PC-3 (cell line): ENCODE data around the gene GPX4. TPM values are rescaled to one million over a fixed set of nuclear protein-coding genes. Genes with fewer than 3 reads are reported as not detected.

ENCODE experiments used
- ATAC-seq: fragments of 200-7000 bp; cut with Tn5 transposase; 2 replicates; pipeline ENCODE4 v1.9.1; 2020; ENCODE audit warnings: mild to moderate bottlenecking, moderate library complexity
- BruUV-seq: library from RNA; stranded (reverse); fragments of 400-500 nt; replicated peaks from 2 replicates; lab custom pipeline; 2021; lab: Mats Ljungman, UMichigan
- CTCF ChIA-PET: fragments of 300-600 bp; sonication (Branson Sonifier 250); formaldehyde crosslinking; loops from one replicate; lab custom pipeline; 2022; ENCODE audit warnings: antibody characterized with exemption; lab: Charles Lee
- POLR2A ChIA-PET: fragments of 300-600 bp; sonication (Branson Sonifier 250); formaldehyde crosslinking; loops from one replicate; lab custom pipeline; 2022; ENCODE audit warnings: antibody characterized with exemption; ENCODE audit not compliant: unreplicated experiment; lab: Charles Lee
- DNase-seq: peaks from one replicate; pipeline ENCODE4 v3.0.0-alpha.2; 2015
- H2AFZ ChIP-seq: fragments of 300-600 bp; sonication (generic); 2 replicates; pipeline ENCODE4 v1.6.0; 2016; ENCODE audit warnings: antibody characterized with exemption, low read length
- H3F3A ChIP-seq: fragments of 300-600 bp; sonication (generic); one replicate; pipeline ENCODE4 v1.6.0; 2017; ENCODE audit warnings: antibody characterized with exemption, low read length, control low read depth, mild to moderate bottlenecking; ENCODE audit not compliant: unreplicated experiment
- H3K27ac ChIP-seq: fragments of 300-600 bp; sonication (generic); 2 replicates; pipeline ENCODE4 v1.5.1; 2016; ENCODE audit warnings: mild to moderate bottlenecking, low read length
- H3K27me3 ChIP-seq: fragments of 300-600 bp; sonication (generic); 2 replicates; pipeline ENCODE4 v1.6.1; 2016; ENCODE audit warnings: low read length, mixed read lengths
- H3K36me3 ChIP-seq: fragments of 300-600 bp; sonication (generic); 2 replicates; pipeline ENCODE4 v1.6.1; 2016; ENCODE audit warnings: low read depth, mixed run types, low read length, mixed read lengths
- H3K4me1 ChIP-seq: fragments of 300-600 bp; sonication (generic); 2 replicates; pipeline ENCODE4 v1.5.1; 2016; ENCODE audit warnings: low read length; ENCODE audit not compliant: insufficient read depth
- H3K4me2 ChIP-seq: fragments of 300-600 bp; sonication (generic); 2 replicates; pipeline ENCODE4 v1.6.0; 2016; ENCODE audit warnings: low read length
- H3K4me3 ChIP-seq: fragments of 300-600 bp; sonication (generic); 2 replicates; pipeline ENCODE4 v1.5.1; 2016; ENCODE audit warnings: mild to moderate bottlenecking, low read length, mixed read lengths
- H3K79me2 ChIP-seq: fragments of 300-600 bp; sonication (generic); 2 replicates; pipeline ENCODE4 v1.6.1; 2017; ENCODE audit warnings: low read length, mixed read lengths
- H3K9ac ChIP-seq: fragments of 300-600 bp; sonication (generic); 2 replicates; pipeline ENCODE4 v1.6.0; 2016; ENCODE audit warnings: mild to moderate bottlenecking, low read length
- H3K9me2 ChIP-seq: fragments of 300-600 bp; sonication (generic); replicated peaks from 2 replicates; pipeline ENCODE4 v1.6.1; 2016; ENCODE audit warnings: mixed run types, low read length, mixed read lengths
- H3K9me3 ChIP-seq: fragments of 300-600 bp; sonication (generic); 2 replicates; pipeline ENCODE4 v1.6.1; 2016; ENCODE audit warnings: low read length, mixed read lengths
- H4K20me1 ChIP-seq: fragments of 300-600 bp; sonication (generic); 2 replicates; pipeline ENCODE4 v1.6.1; 2016; ENCODE audit warnings: low read length, mixed read lengths
- EZH2 ChIP-seq: fragments of 300-600 bp; sonication (generic); IDR thresholded peaks from one replicate; pipeline ENCODE4 v1.6.1; 2017; ENCODE audit warnings: antibody characterized with exemption, mild to moderate bottlenecking, low read length; ENCODE audit not compliant: unreplicated experiment
- EZH2phosphoT487 ChIP-seq: fragments of 300-600 bp; sonication (generic); IDR thresholded peaks from 2 replicates; pipeline ENCODE4 v1.6.1; 2018; ENCODE audit warnings: mild to moderate bottlenecking, antibody characterized with exemption, low read length, borderline replicate concordance
- intact Hi-C: fragments of 100-400 bp; cut with micrococcal nuclease; formaldehyde crosslinking; loops from 2 replicates; pipeline ENCODE4 v1.9.0; 2023
- total RNA-seq: library from RNA; depleted of rRNA; stranded (reverse); fragments of >200 nt; gene quantifications from 2 replicates; pipeline ENCODE4 v1.2.3, GENCODE V29; 2014
- TF ChIP-seq, protein P1 (sequence below): fragments of 300-600 bp; sonication (generic); conservative IDR thresholded peaks from 2 replicates; pipeline ENCODE4 v1.5.1; 2017; ENCODE audit warnings: antibody characterized with exemption, low read depth, mild to moderate bottlenecking, low read length

Gene GPX4
- total RNA-seq, 1 experiment from 2014 or later, result 644 TPM

GRCh38 chr19:1153891-1154730, 50.3 kb downstream of the GPX4 start:
- intact Hi-C loops, result no loop called here
- Histone ChIP-seq H3K4me1 (no peaks in the 10 kb centered on the region), H3K4me2 (no peak overlapping the region), H4K20me1 (peaks cover 18% of the 10 kb centered on the region; the same call in 1 of the 2 replicates), H3K4me3 (no peak overlapping the region), H2AFZ (no peak overlapping the region), H3K36me3 (peaks cover 16% of the 10 kb centered on the region), H3K27ac (no peak overlapping the region), H3K27me3 (no peaks in the 10 kb centered on the region), H3K9ac (no peak overlapping the region), H3K9me2 (no peaks in the 10 kb centered on the region), H3K9me3 (no peaks in the 10 kb centered on the region), H3K79me2 (peaks cover 53% of the 10 kb centered on the region), H3F3A (no peaks in the 10 kb centered on the region)
- DNase-seq (no peak), ATAC-seq (no peak)
- POLR2A ChIA-PET, result no interaction called here
- TF ChIP-seq EZH2 (no peak), EZH2phosphoT487 (no peak)
- TF ChIP-seq, protein P1, sequence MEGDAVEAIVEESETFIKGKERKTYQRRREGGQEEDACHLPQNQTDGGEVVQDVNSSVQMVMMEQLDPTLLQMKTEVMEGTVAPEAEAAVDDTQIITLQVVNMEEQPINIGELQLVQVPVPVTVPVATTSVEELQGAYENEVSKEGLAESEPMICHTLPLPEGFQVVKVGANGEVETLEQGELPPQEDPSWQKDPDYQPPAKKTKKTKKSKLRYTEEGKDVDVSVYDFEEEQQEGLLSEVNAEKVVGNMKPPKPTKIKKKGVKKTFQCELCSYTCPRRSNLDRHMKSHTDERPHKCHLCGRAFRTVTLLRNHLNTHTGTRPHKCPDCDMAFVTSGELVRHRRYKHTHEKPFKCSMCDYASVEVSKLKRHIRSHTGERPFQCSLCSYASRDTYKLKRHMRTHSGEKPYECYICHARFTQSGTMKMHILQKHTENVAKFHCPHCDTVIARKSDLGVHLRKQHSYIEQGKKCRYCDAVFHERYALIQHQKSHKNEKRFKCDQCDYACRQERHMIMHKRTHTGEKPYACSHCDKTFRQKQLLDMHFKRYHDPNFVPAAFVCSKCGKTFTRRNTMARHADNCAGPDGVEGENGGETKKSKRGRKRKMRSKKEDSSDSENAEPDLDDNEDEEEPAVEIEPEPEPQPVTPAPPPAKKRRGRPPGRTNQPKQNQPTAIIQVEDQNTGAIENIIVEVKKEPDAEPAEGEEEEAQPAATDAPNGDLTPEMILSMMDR, result no peak
- BruUV-seq, result no TSS peak
- CTCF ChIA-PET, result no interaction called here

GRCh38 chr19:1154731-1155351, 51.0 kb downstream of the GPX4 start:
- H3K27me3 ChIP-seq, result no peaks in the 10 kb centered on the region
- peaks cover 18% of the 10 kb centered on the region; the same call in 1 of the 2 replicates for H4K20me1 ChIP-seq
- no peak overlapping the region for H2AFZ ChIP-seq
- intact Hi-C loops, result no loop called here
- POLR2A ChIA-PET, result no interaction called here
- ATAC-seq (no peak), DNase-seq (no peak)
- H3K36me3 ChIP-seq, result peaks cover 12% of the 10 kb centered on the region
- TF ChIP-seq EZH2phosphoT487 (no peak), EZH2 (no peak)
- TF ChIP-seq, protein P1, result no peak
- CTCF ChIA-PET, result no interaction called here
- H3K9ac ChIP-seq, result no peak overlapping the region
- no peak overlapping the region for H3K27ac ChIP-seq
- no peaks in the 10 kb centered on the region for H3K9me3 ChIP-seq
- BruUV-seq, result no TSS peak
- H3K4me1 ChIP-seq, result no peaks in the 10 kb centered on the region
- H3K4me3 ChIP-seq, result no peak overlapping the region
- H3F3A ChIP-seq, result no peaks in the 10 kb centered on the region
- H3K79me2 ChIP-seq, result peaks cover 57% of the 10 kb centered on the region
- H3K9me2 ChIP-seq, result no peaks in the 10 kb centered on the region
- no peak overlapping the region for H3K4me2 ChIP-seq
